AG09319 (cell line): Measurements from ENCODE around the gene PLXNB3.

Source experiments
- DNase-seq: peaks from one replicate; pipeline ENCODE4 v3.0.0-alpha.2; 2010; ENCODE audit warnings: low read depth; ENCODE audit errors: extremely low read depth
- CTCF ChIP-seq: IDR thresholded peaks from 2 replicates; pipeline ENCODE4 v1.5.1; 2011; ENCODE audit warnings: low read depth, mild to moderate bottlenecking, inconsistent platforms, low read length, moderate library complexity

PLXNB3 gene

GRCh38 chrX:153765138-153766079, 1.4 kb downstream of the PLXNB3 start:
- no peak for TF ChIP-seq CTCF
- no peak for DNase-seq

DNA sequence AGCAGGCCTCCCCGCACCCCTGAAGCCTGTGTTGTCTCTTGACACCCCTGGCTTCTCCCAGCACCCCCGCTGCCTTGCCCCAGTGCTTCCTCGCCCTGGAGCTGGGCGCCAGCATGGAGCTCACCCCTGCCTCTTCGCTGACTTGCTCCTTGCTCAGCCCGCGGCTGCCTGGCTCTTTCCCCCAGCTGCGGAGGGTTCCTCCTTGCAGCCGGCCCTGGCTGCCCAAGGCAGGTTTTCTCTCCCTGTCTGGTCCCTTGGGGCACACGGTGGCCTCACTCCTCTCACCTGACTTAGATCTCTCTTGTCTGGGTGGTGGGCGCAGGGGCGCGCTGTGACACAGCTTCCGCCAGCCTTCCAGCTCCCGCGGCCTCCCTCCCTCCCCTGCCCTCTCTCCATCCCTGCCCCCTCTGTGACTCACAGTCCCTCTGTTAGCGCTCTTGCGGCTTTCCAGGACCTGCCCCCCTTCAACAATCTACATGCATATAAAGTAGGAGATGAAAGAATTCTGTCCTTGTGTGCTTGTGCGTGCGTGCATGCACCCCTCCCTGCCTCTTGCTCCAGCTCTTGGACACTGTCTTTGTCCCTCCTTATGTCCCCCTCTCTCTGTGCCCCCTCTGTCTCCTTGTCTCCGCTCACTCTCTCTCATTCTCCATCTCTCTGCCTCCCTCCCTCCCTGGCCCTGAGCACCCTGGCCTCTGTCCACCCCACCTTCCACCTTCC, 2.2 kb downstream of the PLXNB3 start:
- DNase-seq = peak; percentile 15

GRCh38 chrX:153766871-153767673, 3.0 kb downstream of the PLXNB3 start:
- no peak for TF ChIP-seq CTCF
- DNase-seq = no peak

More for the DNA sequence above, 2.2 kb downstream of the PLXNB3 start:
- TF ChIP-seq CTCF = no peak

GRCh38 chrX:153767674-153768055, 3.6 kb downstream of the PLXNB3 start:
- no peak for DNase-seq
- TF ChIP-seq CTCF = no peak

- DNase-seq = no peak
- TF ChIP-seq CTCF = no peak
Observed at GRCh38 chrX:153768311-153769157, 4.5 kb downstream of the PLXNB3 start.

- DNase-seq = no peak
Observed at GRCh38 chrX:153769158-153769864, 5.3 kb downstream of the PLXNB3 start.

More at GRCh38 chrX:153769158-153769864, 5.3 kb downstream of the PLXNB3 start:
- no peak for TF ChIP-seq CTCF
